BE2C (cell line): ENCODE measurements around the gene TBC1D22A.

Experiments used
- DNase-seq: peaks from one replicate; pipeline ENCODE4 v3.0.0-alpha.2; 2020
- H3K27me3 ChIP-seq: fragments of 250-450 bp; sonication (Bioruptor Pico); 2 replicates; pipeline ENCODE4 v1.5.1; 2020; ENCODE audit warnings: mild to moderate bottlenecking
- H3K36me3 ChIP-seq: fragments of 250-450 bp; sonication (Bioruptor Pico); 2 replicates; pipeline ENCODE4 v1.5.1; 2020; ENCODE audit warnings: mild to moderate bottlenecking
- H3K4me1 ChIP-seq: fragments of 250-450 bp; sonication (Bioruptor Pico); 2 replicates; pipeline ENCODE4 v1.5.1; 2020
- H3K4me3 ChIP-seq: 2 replicates; pipeline ENCODE4 v1.5.1; 2011; ENCODE audit warnings: low read depth, low read length
- H3K9me3 ChIP-seq: fragments of 250-450 bp; sonication (Bioruptor Pico); 2 replicates; pipeline ENCODE4 v1.5.1; 2020
- CTCF ChIP-seq: IDR thresholded peaks from 2 replicates; pipeline ENCODE4 v1.5.1; 2012; ENCODE audit warnings: mild to moderate bottlenecking, low read depth, low read length

The TBC1D22A gene

GRCh38 chr22:47091921-47092700 lies 329.7 kb downstream of the TBC1D22A start:
- Histone ChIP-seq H3K27me3 (no peaks in the 10 kb centered on the region), H3K4me3 (no peak overlapping the region), H3K36me3 (no peaks in the 10 kb centered on the region), H3K9me3 (peaks cover 3% of the 10 kb centered on the region; the same call in 1 of the 2 replicates), H3K4me1 (peaks cover 6% of the 10 kb centered on the region)
- TF ChIP-seq CTCF = no peak
- DNase-seq = no peak

DNA sequence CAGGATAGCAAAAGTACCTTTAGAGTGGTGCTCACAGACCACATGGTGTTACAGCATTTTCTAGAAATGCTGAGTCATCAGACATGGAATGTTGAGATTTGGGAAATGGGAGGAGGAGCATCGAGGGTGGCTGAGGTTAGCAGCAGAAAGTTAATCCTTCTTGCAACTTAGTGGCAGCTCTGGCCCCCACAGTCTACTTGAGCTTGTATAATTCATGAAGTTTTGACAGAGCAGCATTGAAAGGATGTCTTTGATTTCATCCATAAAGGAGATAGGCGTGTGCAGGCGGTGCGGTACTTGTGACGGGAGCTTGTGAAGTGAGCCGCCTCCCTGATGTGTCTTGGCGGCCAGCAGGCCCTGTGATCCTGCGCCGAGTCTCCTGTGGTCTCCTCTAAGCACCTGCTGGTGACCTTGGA lies 330.5 kb downstream of the TBC1D22A start:
- H3K36me3 ChIP-seq = no peaks in the 10 kb centered on the region
- no peak for TF ChIP-seq CTCF
- DNase-seq = no peak
- no peaks in the 10 kb centered on the region for H3K27me3 ChIP-seq
- H3K4me1 ChIP-seq = peaks cover 6% of the 10 kb centered on the region
- no peak overlapping the region for H3K4me3 ChIP-seq
- H3K9me3 ChIP-seq = peaks cover 3% of the 10 kb centered on the region; the same call in 1 of the 2 replicates

DNA sequence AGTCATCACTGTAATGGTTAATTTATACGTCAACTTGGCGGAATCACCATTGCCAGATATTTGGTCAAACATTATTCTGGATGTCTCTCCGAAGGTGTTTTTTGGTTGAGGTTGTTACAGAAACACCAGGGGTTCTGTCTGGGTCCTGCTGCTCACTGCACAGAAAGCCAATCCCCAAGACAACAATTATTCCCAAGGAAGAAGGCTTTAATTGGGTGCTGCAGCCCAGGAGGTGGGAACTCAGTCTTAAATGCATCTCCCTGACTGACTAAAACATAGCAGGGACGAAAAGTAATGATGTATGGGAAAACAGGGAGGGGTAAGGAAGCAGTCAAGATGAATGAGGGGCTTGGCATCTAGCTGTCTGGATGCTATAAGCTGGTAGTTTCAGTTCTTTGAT lies 331.3 kb downstream of the TBC1D22A start:
- H3K4me3 ChIP-seq = no peak overlapping the region
- TF ChIP-seq CTCF = no peak
- no peak for DNase-seq
- no peaks in the 10 kb centered on the region for H3K27me3 ChIP-seq
- H3K9me3 ChIP-seq = peaks cover 3% of the 10 kb centered on the region; the same call in 1 of the 2 replicates
- peaks cover 6% of the 10 kb centered on the region for H3K4me1 ChIP-seq
- H3K36me3 ChIP-seq = no peaks in the 10 kb centered on the region

- DNase-seq = no peak
- Histone ChIP-seq H3K9me3 (peaks cover 3% of the 10 kb centered on the region; the same call in 1 of the 2 replicates), H3K27me3 (no peaks in the 10 kb centered on the region), H3K4me1 (peaks cover 6% of the 10 kb centered on the region), H3K36me3 (no peaks in the 10 kb centered on the region), H3K4me3 (no peak overlapping the region)
- no peak for TF ChIP-seq CTCF
Observed at GRCh38 chr22:47094861-47095330, 332.4 kb downstream of the TBC1D22A start.

DNA sequence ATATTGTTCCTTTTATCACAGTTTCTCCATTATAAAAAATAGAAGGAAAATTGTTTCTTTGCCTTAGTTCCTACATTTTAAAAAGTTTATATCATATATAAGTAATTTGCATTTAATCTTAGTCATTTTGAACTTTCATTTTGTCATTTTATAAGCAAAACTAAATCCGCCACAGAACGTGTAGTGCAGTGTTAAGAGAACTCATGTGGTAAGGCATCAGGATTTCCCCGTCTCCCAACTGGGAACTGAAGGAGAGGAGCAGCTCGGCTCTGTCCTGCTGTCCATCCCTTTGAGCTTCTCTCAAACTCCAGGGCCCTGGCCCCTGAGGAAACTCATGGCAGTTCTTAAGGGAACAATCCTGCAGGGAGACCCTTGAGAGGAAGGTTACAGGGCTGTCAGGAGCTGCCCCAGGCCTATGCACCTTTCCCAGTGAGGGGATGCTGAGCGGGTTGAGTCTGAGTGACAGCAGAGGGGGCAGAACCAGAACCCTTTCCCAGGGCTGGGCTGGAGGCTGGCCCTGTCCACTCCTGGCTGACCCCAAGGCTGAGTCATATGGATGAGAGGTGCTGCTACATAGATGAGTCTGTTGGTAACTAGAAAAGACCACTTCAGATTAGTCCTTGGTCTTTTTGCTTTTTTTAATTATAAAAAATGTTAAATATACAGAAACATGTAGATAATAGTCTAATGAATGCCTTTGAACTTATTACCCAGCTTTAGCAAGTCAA lies 333.1 kb downstream of the TBC1D22A start:
- H3K4me1 ChIP-seq = peaks cover 6% of the 10 kb centered on the region
- H3K27me3 ChIP-seq = no peaks in the 10 kb centered on the region
- no peak for DNase-seq
- H3K4me3 ChIP-seq = no peak overlapping the region
- peaks cover 3% of the 10 kb centered on the region; the same call in 1 of the 2 replicates for H3K9me3 ChIP-seq
- no peak for TF ChIP-seq CTCF
- H3K36me3 ChIP-seq = no peaks in the 10 kb centered on the region
